ENCODE results near the gene CNRIP1. TPM values are rescaled to one million over a fixed set of nuclear protein-coding genes. Genes with fewer than 3 reads are reported as not detected.

Gene CNRIP1
- total RNA-seq, 1 experiment from 2014 or later = not detected

DNA sequence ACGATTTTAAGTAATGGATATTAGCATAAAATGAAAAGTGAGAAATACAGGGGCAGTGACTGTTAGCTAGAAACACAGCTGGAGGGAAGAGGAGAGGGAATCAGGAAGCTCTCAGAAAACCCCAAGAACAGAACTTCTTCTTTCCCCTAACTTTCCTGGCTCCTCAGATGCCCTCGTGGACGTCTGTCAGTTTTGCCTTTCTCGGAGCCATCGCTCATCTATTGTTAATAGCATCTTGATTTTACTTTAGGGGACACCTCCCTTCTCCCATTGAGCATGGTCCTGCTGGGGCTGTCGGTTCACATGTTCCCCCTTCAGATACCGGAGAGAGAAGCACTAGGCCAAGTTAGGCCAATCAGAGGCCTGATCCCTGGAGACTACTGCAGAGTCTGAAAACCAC lies 43.0 kb upstream of the CNRIP1 start:
- H3K4me3 ChIP-seq (replicated peaks in 1 of 2; ENCODE audit: low read depth in 1 of 2, low read length in 2 of 2) = no peak overlapping the region
- peaks cover 0 to 4% of the 10 kb centered on the region in 2 experiments; a peak in 2 of 4 replicates for H3K4me1 ChIP-seq (ENCODE audit: control insufficient read depth in 1 of 2, insufficient read depth in 2 of 2, low read length in 2 of 2)
- no peak for ATAC-seq
- ChIA-PET POLR2A (no interaction called here), CTCF (no interaction called here), RAD21 (ENCODE audit: low non-redundant PET in 1 of 2, low total read pairs in 2 of 2, uncharacterized antibody in 2 of 2, unreplicated experiment in 2 of 2) (no interaction called here)
- H3K36me3 ChIP-seq (ENCODE audit: control insufficient read depth in 1 of 2, insufficient read depth in 2 of 2, low read length in 2 of 2) = no peaks in the 10 kb centered on the region
- H3K9ac ChIP-seq (ENCODE audit: low read length) = no peak overlapping the region
- H2AFZ ChIP-seq (ENCODE audit: low read depth, low read length, poor library complexity, severe bottlenecking) = peak overlapping the region; percentile 90
- no peak overlapping the region for H3K4me2 ChIP-seq (ENCODE audit: low read length)
- no peaks in the 10 kb centered on the region for H3K9me2 ChIP-seq (ENCODE audit: insufficient read depth)
- H4K20me1 ChIP-seq (ENCODE audit: insufficient read depth) = no peaks in the 10 kb centered on the region
- H3K27me3 ChIP-seq (ENCODE audit: insufficient read depth, low read length) = no peaks in the 10 kb centered on the region
- intact Hi-C loops (cut with micrococcal nuclease) = loop anchor here (1.0 kb wide), 1 partner anchor 79 kb away; no protein-coding TSS in a partner anchor
- no TSS peak for BruUV-seq (replicated peaks)
- no peaks in the 10 kb centered on the region for H3K79me2 ChIP-seq (ENCODE audit: insufficient read depth, low read length)
- H3K27ac ChIP-seq (ENCODE audit: low read depth, low read length) = no peak overlapping the region
- TF ChIP-seq POLR2AphosphoS5 (IDR thresholded peaks at IDR 0.05; ENCODE audit: low read depth, low read length) (no peak), ZNF274 (IDR thresholded peaks at IDR 0.05; ENCODE audit: low read depth, low read length) (no peak)
- DNase-seq (ENCODE audit: low read depth, low spot score) = no peak
- no peaks in the 10 kb centered on the region for H3K9me3 ChIP-seq (ENCODE audit: control insufficient read depth in 1 of 2, insufficient read depth in 1 of 2, low read depth in 1 of 2, low read length in 2 of 2)

DNA sequence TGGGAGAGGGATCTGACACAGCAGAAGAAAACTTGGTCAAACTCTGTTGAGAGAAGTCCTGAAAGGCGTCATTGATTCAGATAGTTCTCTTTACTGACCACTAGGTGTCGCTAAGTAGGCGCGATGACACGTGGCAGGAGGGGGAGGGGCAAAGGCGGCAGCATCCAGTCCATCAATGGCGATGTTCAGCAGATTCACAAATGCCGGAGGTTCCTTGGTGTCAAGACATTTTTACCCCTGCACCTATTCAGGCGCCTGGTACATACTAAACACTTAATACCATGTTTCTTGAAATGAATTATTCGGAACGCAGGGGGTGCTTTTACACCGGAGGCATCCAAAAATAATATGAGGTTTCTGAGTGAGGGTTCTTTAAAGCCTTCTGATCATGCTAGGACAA lies 42.3 kb upstream of the CNRIP1 start:
- H3K9ac ChIP-seq (ENCODE audit: low read length) = no peak overlapping the region
- no peak overlapping the region for H3K27ac ChIP-seq (ENCODE audit: low read depth, low read length)
- H3K9me2 ChIP-seq (ENCODE audit: insufficient read depth) = no peaks in the 10 kb centered on the region
- 0 out of 2 replicates have a peak overlapping the region, but pooled peaks have one; percentile 10 for H3K4me2 ChIP-seq (ENCODE audit: low read length)
- H3K36me3 ChIP-seq (ENCODE audit: control insufficient read depth in 1 of 2, insufficient read depth in 2 of 2, low read length in 2 of 2) = no peaks in the 10 kb centered on the region
- DNase-seq (ENCODE audit: low read depth, low spot score) (peak; percentile 65), ATAC-seq (peak; percentile 77)
- RAD21 ChIA-PET (ENCODE audit: low non-redundant PET in 1 of 2, low total read pairs in 2 of 2, uncharacterized antibody in 2 of 2, unreplicated experiment in 2 of 2) = no interaction called here
- peaks cover 0 to 4% of the 10 kb centered on the region in 2 experiments; a peak in 2 of 4 replicates for H3K4me1 ChIP-seq (ENCODE audit: control insufficient read depth in 1 of 2, insufficient read depth in 2 of 2, low read length in 2 of 2)
- H4K20me1 ChIP-seq (ENCODE audit: insufficient read depth) = no peaks in the 10 kb centered on the region
- no peaks in the 10 kb centered on the region for H3K27me3 ChIP-seq (ENCODE audit: insufficient read depth, low read length)
- no peaks in the 10 kb centered on the region for H3K79me2 ChIP-seq (ENCODE audit: insufficient read depth, low read length)
- BruUV-seq (replicated peaks) = no TSS peak
- H3K4me3 ChIP-seq (replicated peaks in 1 of 2; ENCODE audit: low read depth in 1 of 2, low read length in 2 of 2) = no peak overlapping the region
- intact Hi-C loops (cut with micrococcal nuclease) = loop anchor here (1.0 kb wide), 1 partner anchor 79 kb away; no protein-coding TSS in a partner anchor
- POLR2A ChIA-PET = no interaction called here
- peak overlapping the region; percentile 90 for H2AFZ ChIP-seq (ENCODE audit: low read depth, low read length, poor library complexity, severe bottlenecking)
- CTCF ChIA-PET = no interaction called here
- H3K9me3 ChIP-seq (ENCODE audit: control insufficient read depth in 1 of 2, insufficient read depth in 1 of 2, low read depth in 1 of 2, low read length in 2 of 2) = no peaks in the 10 kb centered on the region
- TF ChIP-seq YY1 (IDR thresholded peaks at IDR 0.05; ENCODE audit: extremely low read depth, insufficient replicate concordance, low read depth, low read length) = peak; percentile 76
- TF ChIP-seq RAD21 (IDR thresholded peaks at IDR 0.05; ENCODE audit: low read depth) = peak; percentile 60
- TF ChIP-seq ZFX (IDR thresholded peaks at IDR 0.05) = no peak
- no peak for TF ChIP-seq POLR2A (IDR thresholded peaks at IDR 0.05; ENCODE audit: borderline replicate concordance, extremely low read depth, insufficient read depth, insufficient read length)
- TF ChIP-seq, protein P1, sequence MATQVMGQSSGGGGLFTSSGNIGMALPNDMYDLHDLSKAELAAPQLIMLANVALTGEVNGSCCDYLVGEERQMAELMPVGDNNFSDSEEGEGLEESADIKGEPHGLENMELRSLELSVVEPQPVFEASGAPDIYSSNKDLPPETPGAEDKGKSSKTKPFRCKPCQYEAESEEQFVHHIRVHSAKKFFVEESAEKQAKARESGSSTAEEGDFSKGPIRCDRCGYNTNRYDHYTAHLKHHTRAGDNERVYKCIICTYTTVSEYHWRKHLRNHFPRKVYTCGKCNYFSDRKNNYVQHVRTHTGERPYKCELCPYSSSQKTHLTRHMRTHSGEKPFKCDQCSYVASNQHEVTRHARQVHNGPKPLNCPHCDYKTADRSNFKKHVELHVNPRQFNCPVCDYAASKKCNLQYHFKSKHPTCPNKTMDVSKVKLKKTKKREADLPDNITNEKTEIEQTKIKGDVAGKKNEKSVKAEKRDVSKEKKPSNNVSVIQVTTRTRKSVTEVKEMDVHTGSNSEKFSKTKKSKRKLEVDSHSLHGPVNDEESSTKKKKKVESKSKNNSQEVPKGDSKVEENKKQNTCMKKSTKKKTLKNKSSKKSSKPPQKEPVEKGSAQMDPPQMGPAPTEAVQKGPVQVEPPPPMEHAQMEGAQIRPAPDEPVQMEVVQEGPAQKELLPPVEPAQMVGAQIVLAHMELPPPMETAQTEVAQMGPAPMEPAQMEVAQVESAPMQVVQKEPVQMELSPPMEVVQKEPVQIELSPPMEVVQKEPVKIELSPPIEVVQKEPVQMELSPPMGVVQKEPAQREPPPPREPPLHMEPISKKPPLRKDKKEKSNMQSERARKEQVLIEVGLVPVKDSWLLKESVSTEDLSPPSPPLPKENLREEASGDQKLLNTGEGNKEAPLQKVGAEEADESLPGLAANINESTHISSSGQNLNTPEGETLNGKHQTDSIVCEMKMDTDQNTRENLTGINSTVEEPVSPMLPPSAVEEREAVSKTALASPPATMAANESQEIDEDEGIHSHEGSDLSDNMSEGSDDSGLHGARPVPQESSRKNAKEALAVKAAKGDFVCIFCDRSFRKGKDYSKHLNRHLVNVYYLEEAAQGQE (IDR thresholded peaks at IDR 0.05; ENCODE audit: low read depth) = no peak
- TF ChIP-seq SIN3A (IDR thresholded peaks at IDR 0.05; ENCODE audit: low read depth) = no peak
- no peak for TF ChIP-seq POLR2AphosphoS5 (IDR thresholded peaks at IDR 0.05; ENCODE audit: low read depth, low read length)
- TF ChIP-seq, protein P2, sequence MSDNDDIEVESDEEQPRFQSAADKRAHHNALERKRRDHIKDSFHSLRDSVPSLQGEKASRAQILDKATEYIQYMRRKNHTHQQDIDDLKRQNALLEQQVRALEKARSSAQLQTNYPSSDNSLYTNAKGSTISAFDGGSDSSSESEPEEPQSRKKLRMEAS (IDR thresholded peaks at IDR 0.05) = peak; percentile 99
- TF ChIP-seq EZH2phosphoT487 (IDR thresholded peaks at IDR 0.05; ENCODE audit: borderline replicate concordance) = no peak
- no peak for TF ChIP-seq ZNF274 (IDR thresholded peaks at IDR 0.05; ENCODE audit: low read depth, low read length)
- TF ChIP-seq, protein P3, sequence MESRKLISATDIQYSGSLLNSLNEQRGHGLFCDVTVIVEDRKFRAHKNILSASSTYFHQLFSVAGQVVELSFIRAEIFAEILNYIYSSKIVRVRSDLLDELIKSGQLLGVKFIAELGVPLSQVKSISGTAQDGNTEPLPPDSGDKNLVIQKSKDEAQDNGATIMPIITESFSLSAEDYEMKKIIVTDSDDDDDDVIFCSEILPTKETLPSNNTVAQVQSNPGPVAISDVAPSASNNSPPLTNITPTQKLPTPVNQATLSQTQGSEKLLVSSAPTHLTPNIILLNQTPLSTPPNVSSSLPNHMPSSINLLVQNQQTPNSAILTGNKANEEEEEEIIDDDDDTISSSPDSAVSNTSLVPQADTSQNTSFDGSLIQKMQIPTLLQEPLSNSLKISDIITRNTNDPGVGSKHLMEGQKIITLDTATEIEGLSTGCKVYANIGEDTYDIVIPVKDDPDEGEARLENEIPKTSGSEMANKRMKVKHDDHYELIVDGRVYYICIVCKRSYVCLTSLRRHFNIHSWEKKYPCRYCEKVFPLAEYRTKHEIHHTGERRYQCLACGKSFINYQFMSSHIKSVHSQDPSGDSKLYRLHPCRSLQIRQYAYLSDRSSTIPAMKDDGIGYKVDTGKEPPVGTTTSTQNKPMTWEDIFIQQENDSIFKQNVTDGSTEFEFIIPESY (IDR thresholded peaks at IDR 0.05; ENCODE audit: extremely low read depth, insufficient replicate concordance, low read length) = no peak
- TF ChIP-seq FOSL1 (IDR thresholded peaks at IDR 0.05; ENCODE audit: low read depth) = no peak
- TF ChIP-seq SP1 (IDR thresholded peaks at IDR 0.05; ENCODE audit: low read depth) = peak; percentile 15; the same call in 1 of the 2 replicates
